Activated naive CD4-positive, alpha-beta T cell treated with anti-CD3 and anti-CD28 coated beads, Interleukin-2, amount 10 ng/mL, durations not matched to agents 7 days and 5 days (primary cell): ENCODE measurements around the gene ASCL5.

Source experiments
- CTCF ChIA-PET: fragments of 350-600 bp; sonication (Branson Sonifier 250); formaldehyde crosslinking; loops from one replicate; lab custom pipeline; 2021; ENCODE audit warnings: antibody characterized with exemption; lab: Charles Lee
- DNase-seq: peaks from one replicate; pipeline ENCODE4 v3.0.0-alpha.2; 2020
- H3K27ac Mint-ChIP-seq: one replicate; pipeline ENCODE4 v1.8.0; 2021; ENCODE audit warnings: mild to moderate bottlenecking, moderate library complexity, mixed read lengths
- H3K27me3 Mint-ChIP-seq: one replicate; pipeline ENCODE4 v1.8.0; 2021; ENCODE audit warnings: mild to moderate bottlenecking, mixed read lengths
- H3K36me3 Mint-ChIP-seq: one replicate; pipeline ENCODE4 v1.8.0; 2021; ENCODE audit warnings: mixed read lengths
- H3K4me1 Mint-ChIP-seq: one replicate; pipeline ENCODE4 v1.8.0; 2021; ENCODE audit warnings: mixed read lengths
- H3K4me3 Mint-ChIP-seq: one replicate; pipeline ENCODE4 v1.8.0; 2021; ENCODE audit warnings: mild to moderate bottlenecking, moderate library complexity, mixed read lengths
- H3K9me3 Mint-ChIP-seq: one replicate; pipeline ENCODE4 v1.8.0; 2021; ENCODE audit warnings: mixed read lengths

The ASCL5 gene

DNA sequence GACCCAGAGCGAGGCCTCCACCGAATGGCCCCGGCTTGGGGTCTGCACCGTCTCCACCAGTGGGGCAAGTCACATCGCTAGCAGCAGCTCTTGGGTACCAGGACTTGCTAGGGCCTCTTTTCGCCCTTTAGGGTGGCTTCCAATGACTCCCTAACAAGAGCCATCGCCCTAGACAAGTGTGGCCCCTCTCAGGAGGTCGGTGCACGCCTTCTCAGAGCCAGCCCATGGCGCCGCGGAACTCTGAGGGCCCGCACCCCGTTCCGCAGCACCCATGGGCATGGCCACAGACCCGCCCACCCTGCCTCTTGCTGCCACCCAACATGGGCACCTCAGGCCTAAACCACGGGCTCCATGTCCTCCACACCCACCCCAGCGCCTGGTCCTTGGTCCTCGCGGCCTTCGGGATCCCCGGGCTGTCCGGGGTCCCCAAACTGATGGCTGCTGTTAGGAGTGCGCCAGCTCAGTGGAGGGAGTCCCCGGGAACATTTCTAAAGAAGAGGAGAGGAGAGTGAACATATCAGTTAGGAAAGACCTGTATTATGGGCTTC, 11.5 kb downstream of the ASCL5 start:
- Mint-ChIP-seq H3K36me3 (no peaks in the 10 kb centered on the region), H3K27me3 (peaks cover 81% of the 10 kb centered on the region), H3K4me1 (peaks cover 11% of the 10 kb centered on the region), H3K27ac (no peak overlapping the region), H3K9me3 (no peaks in the 10 kb centered on the region), H3K4me3 (no peak overlapping the region)
- CTCF ChIA-PET, result interaction anchor here (0.9 to 5.0 kb wide), 5 partner anchors 90 to 493 kb away, joined by 3 to 40 read pairs (median 14); no protein-coding TSS in a partner anchor
- DNase-seq, result no peak

DNA sequence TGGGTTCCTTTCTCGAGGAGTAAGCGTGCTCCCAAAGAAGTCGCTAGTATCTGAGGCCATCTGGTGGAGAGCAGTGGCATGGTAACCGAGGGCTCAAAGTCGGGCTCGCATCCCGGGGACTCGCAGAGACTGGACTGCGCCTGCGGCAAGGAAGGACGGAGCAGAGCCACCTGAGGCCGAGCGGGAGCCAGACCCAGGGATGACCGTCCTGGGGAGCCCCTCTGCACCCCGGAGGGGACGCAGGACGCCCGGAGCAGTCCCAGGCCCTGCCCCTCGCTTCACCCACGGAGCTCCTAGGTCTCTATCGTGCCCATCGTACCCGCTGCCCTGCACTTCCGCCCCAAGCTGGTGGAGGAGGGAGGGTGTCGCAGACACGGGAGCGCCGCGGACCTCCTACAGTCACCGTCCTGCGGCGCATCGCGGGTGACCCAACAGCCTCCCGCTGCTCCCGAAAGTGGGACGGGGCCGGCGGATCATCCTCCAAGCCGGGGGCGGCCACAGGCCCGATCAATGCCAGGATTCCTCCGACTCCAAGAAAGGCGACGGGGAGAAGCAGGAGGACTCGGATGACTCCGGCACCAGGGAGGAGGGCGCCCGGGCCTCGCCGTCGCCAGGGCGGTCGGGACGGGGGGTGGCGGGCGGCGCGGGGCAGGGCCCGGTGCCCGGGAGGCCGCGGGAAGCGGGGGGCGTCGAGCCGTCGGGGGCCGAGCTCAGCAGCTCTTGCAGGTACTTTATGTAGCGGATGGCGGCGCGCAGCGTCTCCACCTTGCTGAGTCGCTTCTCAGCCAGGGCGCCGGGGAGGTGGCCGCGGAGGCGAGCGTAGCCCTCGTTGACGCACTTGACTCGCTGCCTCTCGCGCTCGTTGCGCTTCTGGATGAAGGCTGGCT, 12.5 kb downstream of the ASCL5 start:
- H3K36me3 Mint-ChIP-seq, result no peaks in the 10 kb centered on the region
- H3K27me3 Mint-ChIP-seq, result peaks cover 72% of the 10 kb centered on the region
- no peaks in the 10 kb centered on the region for H3K9me3 Mint-ChIP-seq
- peak overlapping the region; percentile 77 for H3K4me3 Mint-ChIP-seq
- CTCF ChIA-PET, result interaction anchor here (0.6 to 5.0 kb wide), 13 partner anchors 15 to 492 kb away, joined by 3 to 40 read pairs (median 4); no protein-coding TSS in a partner anchor
- no peak overlapping the region for H3K27ac Mint-ChIP-seq
- peak; percentile 81 for DNase-seq
- H3K4me1 Mint-ChIP-seq, result peaks cover 7% of the 10 kb centered on the region

DNA sequence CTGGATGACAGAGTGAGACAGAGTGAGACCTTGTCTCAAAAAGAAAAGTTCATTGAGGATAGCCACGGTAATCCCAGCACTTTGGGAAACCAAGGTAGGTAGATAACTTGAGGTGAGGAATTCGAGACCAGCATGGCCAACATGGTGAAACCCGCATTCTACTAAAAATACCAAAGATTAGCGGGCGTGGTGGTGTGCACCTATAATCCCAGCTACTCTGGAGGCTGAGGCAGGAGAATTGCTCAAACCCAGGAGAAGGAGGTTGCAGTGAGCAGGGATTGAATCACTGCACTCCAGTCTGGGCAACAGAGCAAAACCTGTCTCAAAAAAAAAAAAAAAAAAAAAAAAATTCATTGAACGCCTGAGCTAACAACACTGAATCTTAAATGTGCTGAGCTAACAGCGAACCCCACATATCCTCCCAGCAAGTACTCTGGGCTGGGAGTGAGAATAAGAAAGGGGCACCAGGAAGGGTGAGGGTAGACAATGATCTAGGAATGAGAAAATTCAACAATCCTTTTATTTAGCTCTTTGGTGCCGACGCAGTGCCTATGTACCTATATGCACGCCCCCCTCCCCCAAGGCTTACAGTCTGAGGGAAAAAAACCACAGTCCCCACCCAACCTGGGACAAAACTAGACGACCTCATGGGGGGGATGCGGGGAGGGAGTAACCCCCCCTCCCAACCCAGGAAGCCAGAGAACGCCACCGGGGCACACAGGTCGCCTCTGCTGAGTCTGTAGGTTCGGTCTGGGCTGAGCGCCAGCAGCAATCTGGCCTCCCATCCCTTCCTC, 13.3 kb downstream of the ASCL5 start:
- Mint-ChIP-seq H3K36me3 (no peaks in the 10 kb centered on the region), H3K27ac (no peak overlapping the region), H3K4me1 (peaks cover 7% of the 10 kb centered on the region), H3K27me3 (peaks cover 70% of the 10 kb centered on the region), H3K4me3 (peak overlapping the region; percentile 77), H3K9me3 (no peaks in the 10 kb centered on the region)
- DNase-seq, result no peak
- CTCF ChIA-PET, result interaction anchor here (0.9 to 5.0 kb wide), 9 partner anchors 25 to 491 kb away, joined by 3 to 40 read pairs (median 5); no protein-coding TSS in a partner anchor

DNA sequence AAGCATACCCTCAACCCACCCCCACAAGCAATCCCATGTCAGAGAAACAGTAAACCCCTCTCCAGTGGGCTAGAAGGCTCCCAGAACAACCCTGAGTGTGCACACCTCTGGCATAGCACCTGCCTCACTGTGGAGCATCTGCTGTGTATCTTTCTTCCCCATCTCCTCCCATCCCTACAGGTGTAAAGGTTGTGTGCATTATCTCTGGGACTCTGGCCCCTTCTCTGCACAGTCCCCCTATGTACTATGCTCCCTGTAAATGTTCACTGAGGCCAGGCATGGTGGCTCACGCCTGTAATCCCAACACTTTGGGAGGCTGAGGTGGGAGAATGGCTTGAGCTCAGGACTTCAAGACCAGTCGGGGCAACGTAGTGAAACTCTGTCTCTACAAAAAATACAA, 14.1 kb downstream of the ASCL5 start:
- peaks cover 7% of the 10 kb centered on the region for H3K4me1 Mint-ChIP-seq
- no peak overlapping the region for H3K4me3 Mint-ChIP-seq
- no peaks in the 10 kb centered on the region for H3K36me3 Mint-ChIP-seq
- peaks cover 68% of the 10 kb centered on the region for H3K27me3 Mint-ChIP-seq
- no peaks in the 10 kb centered on the region for H3K9me3 Mint-ChIP-seq
- CTCF ChIA-PET, result interaction anchor here (0.9 to 5.0 kb wide), 5 partner anchors 26 to 491 kb away, joined by 4 to 40 read pairs (median 8); no protein-coding TSS in a partner anchor
- no peak for DNase-seq
- H3K27ac Mint-ChIP-seq, result no peak overlapping the region

GRCh38 chr1:201112173-201112731, 14.7 kb downstream of the ASCL5 start, which contains the start of gene CACNA1S:
CACNA1S (minus strand) TSS chr1:201112426; CDS start chr1:201112339, 87 bp downstream.
- no peak for DNase-seq
- H3K9me3 Mint-ChIP-seq, result no peaks in the 10 kb centered on the region
- no peak within 1 kb of the TSS for H3K27ac Mint-ChIP-seq
- peaks cover 63% of the 10 kb centered on the region for H3K27me3 Mint-ChIP-seq
- no peaks in the 10 kb centered on the region for H3K36me3 Mint-ChIP-seq
- CTCF ChIA-PET, result no interaction called here
- peaks cover 7% of the 10 kb centered on the region for H3K4me1 Mint-ChIP-seq
- H3K4me3 Mint-ChIP-seq, result no peak within 1 kb of the TSS

DNA sequence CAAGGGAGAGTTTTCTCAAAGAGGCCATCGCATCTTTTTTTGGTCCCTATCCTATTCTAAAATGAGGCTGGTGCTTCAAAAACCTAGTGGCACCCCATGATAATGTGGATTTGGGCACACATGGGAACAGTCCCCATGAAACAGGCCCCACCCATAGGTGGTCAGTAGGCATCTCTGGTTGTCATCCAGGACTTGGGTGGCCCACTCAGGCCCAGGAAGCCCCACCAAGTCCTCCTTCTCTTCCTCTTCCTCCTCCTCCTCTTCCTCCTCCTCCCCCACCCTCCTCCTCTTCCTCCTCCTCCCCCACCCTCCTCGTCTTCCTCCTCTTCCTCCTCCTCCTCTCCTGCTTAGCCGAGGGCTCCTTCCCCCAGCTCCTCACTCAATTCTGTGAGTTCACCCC, 15.3 kb downstream of the ASCL5 start:
- Mint-ChIP-seq H3K36me3 (no peaks in the 10 kb centered on the region), H3K27me3 (peaks cover 57% of the 10 kb centered on the region), H3K27ac (no peak overlapping the region), H3K4me1 (peaks cover 7% of the 10 kb centered on the region), H3K9me3 (no peaks in the 10 kb centered on the region), H3K4me3 (no peak overlapping the region)
- DNase-seq, result no peak
- CTCF ChIA-PET, result interaction anchor here (1.0 kb wide), 1 partner anchor 26 kb away, joined by 4 read pairs; no protein-coding TSS in a partner anchor

- Mint-ChIP-seq H3K27me3 (peaks cover 52% of the 10 kb centered on the region), H3K9me3 (no peaks in the 10 kb centered on the region), H3K27ac (no peak overlapping the region), H3K4me1 (peaks cover 7% of the 10 kb centered on the region), H3K4me3 (no peak overlapping the region), H3K36me3 (no peaks in the 10 kb centered on the region)
- CTCF ChIA-PET, result interaction anchor here (1.0 kb wide), 1 partner anchor 25 kb away, joined by 4 read pairs; no protein-coding TSS in a partner anchor
- no peak for DNase-seq
These were observed 15.8 kb downstream of the ASCL5 start for GRCh38 chr1:201111156-201111555.

- Mint-ChIP-seq H3K9me3 (no peaks in the 10 kb centered on the region), H3K27me3 (peaks cover 47% of the 10 kb centered on the region), H3K27ac (no peak overlapping the region), H3K4me3 (no peak overlapping the region), H3K36me3 (no peaks in the 10 kb centered on the region), H3K4me1 (peaks cover 7% of the 10 kb centered on the region)
- CTCF ChIA-PET, result no interaction called here
- DNase-seq, result no peak
These were observed 16.4 kb downstream of the ASCL5 start for GRCh38 chr1:201110616-201111015.

GRCh38 chr1:201110138-201110537, 16.8 kb downstream of the ASCL5 start:
- Mint-ChIP-seq H3K27me3 (peaks cover 42% of the 10 kb centered on the region), H3K4me1 (peaks cover 7% of the 10 kb centered on the region), H3K27ac (no peak overlapping the region), H3K9me3 (no peaks in the 10 kb centered on the region), H3K36me3 (no peaks in the 10 kb centered on the region), H3K4me3 (no peak overlapping the region)
- CTCF ChIA-PET, result no interaction called here
- no peak for DNase-seq

- Mint-ChIP-seq H3K4me1 (peaks cover 5% of the 10 kb centered on the region), H3K4me3 (no peak overlapping the region), H3K27me3 (peaks cover 37% of the 10 kb centered on the region), H3K36me3 (no peaks in the 10 kb centered on the region), H3K9me3 (no peaks in the 10 kb centered on the region), H3K27ac (no peak overlapping the region)
- CTCF ChIA-PET, result interaction anchor here (1.4 kb wide), 1 partner anchor 138 kb away, joined by 4 read pairs; no protein-coding TSS in a partner anchor
- no peak for DNase-seq
These were observed 17.3 kb downstream of the ASCL5 start for GRCh38 chr1:201109651-201110050.

GRCh38 chr1:201108614-201109013, 18.4 kb downstream of the ASCL5 start:
- H3K27me3 Mint-ChIP-seq, result peaks cover 28% of the 10 kb centered on the region
- DNase-seq, result no peak
- H3K4me3 Mint-ChIP-seq, result no peak overlapping the region
- H3K4me1 Mint-ChIP-seq, result no peaks in the 10 kb centered on the region
- H3K36me3 Mint-ChIP-seq, result no peaks in the 10 kb centered on the region
- no peaks in the 10 kb centered on the region for H3K9me3 Mint-ChIP-seq
- CTCF ChIA-PET, result interaction anchor here (1.4 kb wide), 1 partner anchor 137 kb away, joined by 4 read pairs; no protein-coding TSS in a partner anchor
- H3K27ac Mint-ChIP-seq, result no peak overlapping the region

DNA sequence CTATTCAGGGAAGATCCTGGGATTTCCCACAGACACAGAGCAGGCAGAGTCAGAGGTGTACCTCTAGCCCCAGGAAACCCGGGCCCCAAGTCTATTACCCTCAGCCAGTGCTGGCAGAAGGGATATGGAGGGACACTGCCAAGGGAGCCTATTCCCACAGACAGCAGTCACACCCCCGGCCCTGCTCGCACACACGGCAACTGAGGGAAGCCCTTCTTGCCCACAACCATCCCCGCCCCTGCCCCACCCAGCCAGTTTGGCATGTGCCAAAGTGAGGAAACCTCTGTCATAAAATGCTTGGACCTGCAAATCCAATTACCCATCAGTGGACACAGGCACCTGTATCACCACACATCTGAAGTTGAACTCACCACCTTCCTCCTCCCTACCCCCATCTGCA, 21.3 kb downstream of the ASCL5 start:
- DNase-seq, result no peak
- Mint-ChIP-seq H3K36me3 (no peaks in the 10 kb centered on the region), H3K9me3 (no peaks in the 10 kb centered on the region), H3K27me3 (peaks cover 8% of the 10 kb centered on the region), H3K4me1 (no peaks in the 10 kb centered on the region), H3K27ac (no peak overlapping the region), H3K4me3 (no peak overlapping the region)
- CTCF ChIA-PET, result no interaction called here

DNA sequence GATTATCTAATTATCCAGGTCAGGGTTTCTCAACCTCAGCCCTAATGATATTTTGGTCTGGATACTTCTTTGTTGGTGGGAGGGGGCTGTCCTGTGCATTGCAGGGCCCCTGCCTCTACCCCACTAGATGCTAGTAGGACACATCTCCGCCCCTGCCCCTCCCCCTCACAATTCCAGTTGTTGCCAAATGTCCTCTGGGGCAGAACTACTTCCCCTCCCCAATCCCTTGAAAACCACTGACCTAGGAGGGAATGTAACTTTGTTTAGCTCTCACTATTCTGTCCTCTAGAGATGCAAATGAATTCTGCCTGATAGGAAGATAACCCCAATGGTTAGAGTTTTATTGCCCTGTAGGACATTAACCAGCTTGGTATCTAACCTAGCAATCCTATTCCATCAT, 22.8 kb downstream of the ASCL5 start:
- CTCF ChIA-PET, result no interaction called here
- Mint-ChIP-seq H3K36me3 (no peaks in the 10 kb centered on the region), H3K27ac (no peak overlapping the region), H3K27me3 (peaks cover 8% of the 10 kb centered on the region), H3K4me3 (no peak overlapping the region), H3K4me1 (no peaks in the 10 kb centered on the region), H3K9me3 (no peaks in the 10 kb centered on the region)
- DNase-seq, result no peak
